Thyroid gland (tissue), 4 donors: Measurements from ENCODE around the gene BAG3.

Experiments used
- POLR2A ChIP-seq, 2 donors: fragments of 450-650 bp; IDR thresholded peaks; one replicate each; pipeline ENCODE4 v1.6.1; 2017; ENCODE audit warnings: antibody characterized with exemption in 2 of 2, mild to moderate bottlenecking in 2 of 2, moderate library complexity in 1 of 2
- TF ChIP-seq, protein P1 (sequence below), 6 experiments: fragments of 200-600 bp in 3 of 6; fragments of 450-650 bp in 3 of 6; sonication (generic) in 3 of 6; IDR thresholded peaks; one replicate each; pipeline ENCODE4 v1.5.1; 2016 to 2019; ENCODE audit warnings: antibody characterized with exemption in 6 of 6, mild to moderate bottlenecking in 2 of 6, inconsistent platforms in 1 of 6, moderate library complexity in 1 of 6

DNA sequence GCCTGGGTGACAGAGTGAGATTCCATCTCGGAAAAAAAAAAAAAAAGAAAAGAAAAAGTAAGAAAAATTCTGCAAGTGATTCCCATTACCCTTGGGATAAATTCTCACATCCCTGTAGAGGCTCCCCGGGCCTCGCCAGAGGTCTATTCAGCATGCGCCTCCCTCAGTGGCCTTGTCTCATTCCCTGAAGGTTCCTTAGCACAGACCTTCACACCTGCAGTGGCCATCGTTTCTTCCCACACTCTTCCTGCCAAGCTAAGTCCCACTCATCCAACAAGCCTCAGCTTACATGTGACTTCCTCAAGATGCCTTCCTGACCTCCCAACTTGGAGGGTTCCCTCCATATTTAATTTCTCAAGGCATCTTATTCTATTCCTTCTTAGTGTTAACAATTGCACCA lies 20.9 kb upstream of the BAG3 start:
- TF ChIP-seq, protein P1, sequence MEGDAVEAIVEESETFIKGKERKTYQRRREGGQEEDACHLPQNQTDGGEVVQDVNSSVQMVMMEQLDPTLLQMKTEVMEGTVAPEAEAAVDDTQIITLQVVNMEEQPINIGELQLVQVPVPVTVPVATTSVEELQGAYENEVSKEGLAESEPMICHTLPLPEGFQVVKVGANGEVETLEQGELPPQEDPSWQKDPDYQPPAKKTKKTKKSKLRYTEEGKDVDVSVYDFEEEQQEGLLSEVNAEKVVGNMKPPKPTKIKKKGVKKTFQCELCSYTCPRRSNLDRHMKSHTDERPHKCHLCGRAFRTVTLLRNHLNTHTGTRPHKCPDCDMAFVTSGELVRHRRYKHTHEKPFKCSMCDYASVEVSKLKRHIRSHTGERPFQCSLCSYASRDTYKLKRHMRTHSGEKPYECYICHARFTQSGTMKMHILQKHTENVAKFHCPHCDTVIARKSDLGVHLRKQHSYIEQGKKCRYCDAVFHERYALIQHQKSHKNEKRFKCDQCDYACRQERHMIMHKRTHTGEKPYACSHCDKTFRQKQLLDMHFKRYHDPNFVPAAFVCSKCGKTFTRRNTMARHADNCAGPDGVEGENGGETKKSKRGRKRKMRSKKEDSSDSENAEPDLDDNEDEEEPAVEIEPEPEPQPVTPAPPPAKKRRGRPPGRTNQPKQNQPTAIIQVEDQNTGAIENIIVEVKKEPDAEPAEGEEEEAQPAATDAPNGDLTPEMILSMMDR (IDR thresholded peaks at IDR 0.05), result no peak
- no peak for TF ChIP-seq POLR2A (IDR thresholded peaks at IDR 0.05)
